HG02943 (cell line): ENCODE results near the gene RTN4.
"Not testable (repeated sequence)": the region's sequence is repeated elsewhere in the genome, so short reads cannot be mapped to it uniquely, and the experiment has no call there.

Experiments used
- ATAC-seq: cut with Tn5 transposase; IDR thresholded peaks from one replicate; pipeline ENCODE4 v1.9.1; 2021; ENCODE audit warnings: mild to moderate bottlenecking, low read depth, moderate library complexity; ENCODE audit not compliant: unreplicated experiment

Gene RTN4

DNA sequence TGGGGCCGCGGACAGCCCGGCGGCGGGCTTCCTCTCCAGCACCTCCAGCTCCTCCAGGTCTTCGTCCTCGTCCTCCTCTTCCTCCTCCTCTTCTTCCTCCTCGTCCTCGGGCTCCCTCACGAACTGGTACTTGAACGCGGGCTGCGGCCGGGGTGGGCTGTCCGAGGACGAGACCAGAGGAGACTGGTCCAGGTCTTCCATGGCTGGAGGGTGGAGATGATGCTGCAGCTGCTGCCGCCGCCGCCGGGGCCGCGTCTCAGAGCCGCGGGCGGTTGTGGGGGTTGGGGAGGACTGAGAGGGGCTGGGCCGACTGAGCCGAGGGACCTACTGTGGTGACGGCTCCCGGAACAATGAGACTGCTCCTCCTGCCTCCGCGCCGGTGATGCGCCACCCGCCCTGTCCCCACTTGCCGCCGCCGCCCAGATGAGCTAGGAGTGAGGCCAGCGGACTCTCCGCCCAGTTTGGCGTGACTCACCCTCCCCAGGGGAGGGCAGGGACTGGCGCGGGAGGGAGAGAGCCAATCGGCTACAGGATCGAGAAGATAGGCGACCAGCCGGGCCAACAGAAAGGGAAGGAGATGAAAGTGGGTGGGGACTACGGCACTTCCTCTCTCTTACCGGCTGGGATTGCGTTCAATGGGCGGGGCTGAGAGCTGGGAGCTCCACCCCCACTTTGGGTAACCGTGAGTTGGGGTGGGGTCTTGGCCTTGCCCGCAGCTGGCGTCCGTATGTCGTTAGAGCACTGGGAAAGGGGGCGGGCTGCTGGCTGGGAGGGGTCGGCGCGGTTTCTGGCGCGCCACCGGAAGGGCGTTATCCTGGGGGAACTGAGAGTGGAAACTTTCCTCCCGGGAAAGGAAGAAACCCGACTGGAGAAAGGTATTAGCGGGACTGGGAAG lies at the start of gene RTN4:
Gene RTN4 (minus strand): TSS at position 352 of the 895 bp plus-strand sequence. CDS start 151 bp downstream, at position 201.
- peak; percentile 86 for ATAC-seq

DNA sequence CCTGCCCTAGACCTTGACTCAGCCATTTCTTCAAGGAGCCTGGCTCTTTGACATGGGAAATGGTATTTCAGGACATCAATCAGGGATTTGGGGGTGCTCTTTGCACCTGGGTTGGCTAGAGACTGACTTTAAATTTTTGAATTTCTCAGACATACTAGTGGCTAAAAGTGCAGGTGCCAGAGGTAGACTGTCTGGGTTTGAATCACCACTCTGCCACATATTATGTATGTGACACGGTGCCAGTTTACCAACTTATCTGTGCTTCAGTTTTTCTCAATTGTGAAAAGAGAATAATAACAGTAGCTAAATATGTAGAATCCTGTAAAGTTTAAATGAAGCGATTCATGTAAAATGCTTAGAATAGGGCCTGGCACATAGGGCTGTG lies 49.2 kb upstream of the RTN4 start:
- ATAC-seq: no peak

GRCh38 chr2:55097461-55098410 lies 47.5 kb upstream of the RTN4 start:
- no peak for ATAC-seq

DNA sequence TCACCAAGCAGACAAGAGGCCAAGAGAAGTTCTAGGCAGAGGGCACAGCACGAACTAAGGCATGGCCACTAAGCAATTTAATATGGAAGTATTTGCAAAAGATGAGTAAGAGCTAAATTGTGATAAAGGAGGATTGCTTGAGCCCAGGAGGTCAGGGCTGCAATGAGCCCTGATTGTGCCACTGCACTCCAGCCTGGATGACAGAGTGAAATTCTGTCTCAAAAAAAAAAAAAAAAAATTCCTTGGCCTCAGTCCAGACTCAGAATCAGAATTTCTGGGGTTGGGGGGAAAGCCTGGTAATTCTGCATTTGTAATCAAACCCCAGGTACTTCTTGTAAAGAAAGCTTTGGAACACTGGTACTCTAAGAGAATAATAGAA lies 46.8 kb upstream of the RTN4 start:
- no peak for ATAC-seq

DNA sequence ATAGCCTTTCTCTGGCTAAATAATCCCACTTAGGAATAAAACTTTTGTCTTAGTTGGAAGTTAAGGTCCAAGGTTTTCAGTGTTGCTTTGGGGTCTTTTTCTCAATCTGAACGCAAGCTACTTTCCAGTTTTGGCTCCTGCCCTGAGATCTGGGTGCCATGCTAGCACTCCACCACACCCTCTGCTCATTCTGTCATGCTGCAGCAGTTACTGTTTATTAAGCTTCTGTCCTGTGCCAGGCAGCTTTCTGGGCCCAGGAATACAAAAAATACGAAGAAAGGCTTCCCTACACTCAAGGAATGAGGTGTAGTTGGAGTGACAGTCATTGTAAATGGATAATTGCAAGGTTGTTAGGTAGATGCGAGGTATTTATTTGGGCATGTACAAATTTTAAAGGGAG lies 46.3 kb upstream of the RTN4 start:
- ATAC-seq: no peak

DNA sequence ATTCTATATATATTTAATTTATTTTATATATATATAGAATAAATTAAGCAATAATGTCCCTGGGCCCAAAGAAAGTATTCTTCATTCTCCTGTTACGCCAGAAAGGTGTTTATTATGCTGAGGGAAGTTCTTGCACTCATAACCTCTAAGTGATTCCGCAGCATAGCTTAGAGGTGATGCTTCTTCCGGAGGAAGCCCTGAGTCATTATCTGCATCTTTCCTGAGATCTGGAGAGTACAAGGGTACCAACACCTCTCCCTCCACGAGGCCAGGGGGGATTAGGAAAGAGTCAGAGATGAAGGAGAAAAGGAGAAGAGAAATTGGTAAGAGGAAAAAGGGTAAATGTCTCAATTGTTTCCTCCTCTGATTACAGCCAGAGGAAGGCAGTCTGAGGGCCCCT lies 43.1 kb upstream of the RTN4 start:
- ATAC-seq: no peak

DNA sequence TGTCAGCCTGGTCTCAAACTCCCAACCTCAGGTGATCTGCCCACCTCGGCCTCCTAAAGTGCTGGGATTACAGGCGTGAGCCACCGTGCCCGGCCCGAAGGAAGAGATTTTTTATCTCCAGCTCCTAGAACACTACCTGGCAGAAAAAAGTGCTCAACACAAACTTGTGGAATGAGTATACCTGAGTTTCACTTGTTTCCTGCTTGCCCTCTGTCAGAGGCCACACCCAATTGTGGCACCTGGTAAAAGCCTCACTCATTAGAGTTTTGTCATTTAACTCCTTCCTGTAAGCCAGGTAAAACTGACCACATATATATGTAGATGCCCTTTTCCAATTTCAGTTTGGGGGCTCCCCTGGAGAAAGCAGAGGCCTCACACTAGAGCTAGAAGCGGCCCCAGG lies 42.2 kb upstream of the RTN4 start:
- ATAC-seq: no peak

DNA sequence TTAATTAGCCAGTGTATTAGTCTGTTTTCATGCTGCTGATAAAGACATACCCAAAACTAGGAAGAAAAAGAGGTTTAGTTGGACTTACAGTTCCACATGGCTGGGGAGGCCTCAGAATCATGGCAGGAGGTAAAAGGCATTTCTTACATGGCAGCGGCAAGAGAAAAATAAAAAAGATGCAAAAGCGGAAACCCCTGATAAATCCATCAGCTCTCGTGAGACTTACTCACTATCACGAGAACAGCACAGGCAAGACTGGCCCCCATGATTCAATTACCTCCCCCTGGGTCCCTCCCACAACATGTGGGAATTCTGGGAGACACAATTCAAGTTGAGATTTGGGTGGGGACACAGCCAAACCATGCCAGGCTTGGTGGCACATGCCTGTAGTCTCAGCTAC lies 41.4 kb upstream of the RTN4 start:
- ATAC-seq: not testable (repeated sequence)

GRCh38 chr2:55090702-55091101 lies 40.5 kb upstream of the RTN4 start:
- ATAC-seq: no peak

DNA sequence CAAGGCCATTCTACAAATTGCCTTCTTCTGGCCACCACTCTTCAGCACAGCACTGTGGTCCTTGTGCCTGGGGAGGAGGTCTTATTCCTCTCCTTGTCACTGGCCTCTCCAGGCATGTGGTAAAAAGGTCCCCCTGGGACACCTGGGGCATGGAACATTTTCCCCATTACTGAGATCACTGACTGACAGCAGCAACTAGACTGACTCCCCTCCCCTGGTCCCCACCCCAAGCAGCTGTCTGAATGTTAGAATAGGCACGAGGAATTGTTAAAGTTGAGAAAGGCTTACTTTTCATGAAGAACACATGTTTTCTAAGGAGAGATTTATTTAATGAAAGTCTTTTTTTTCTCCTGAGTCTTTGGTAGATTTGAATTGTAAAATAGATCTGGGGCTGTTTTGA lies 39.5 kb upstream of the RTN4 start:
- ATAC-seq: no peak

DNA sequence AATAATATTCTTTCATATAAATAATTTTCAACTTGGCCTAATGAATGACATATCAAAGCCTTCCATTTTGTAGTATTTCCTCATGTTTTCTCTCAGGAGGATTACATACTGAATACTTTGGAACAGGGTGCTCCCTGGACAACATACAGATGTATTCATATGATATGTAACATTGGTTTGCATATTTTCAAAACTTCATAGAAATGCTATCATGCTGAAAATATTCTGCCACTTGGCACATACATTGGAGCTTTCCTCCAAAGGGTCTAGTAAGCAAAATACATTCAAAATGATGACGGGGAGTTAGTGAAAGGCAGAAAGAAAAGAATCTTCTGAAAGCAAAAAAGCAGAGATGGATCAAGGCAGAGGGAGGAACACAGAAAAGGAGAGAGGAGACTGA lies 38.1 kb upstream of the RTN4 start:
- no peak for ATAC-seq

DNA sequence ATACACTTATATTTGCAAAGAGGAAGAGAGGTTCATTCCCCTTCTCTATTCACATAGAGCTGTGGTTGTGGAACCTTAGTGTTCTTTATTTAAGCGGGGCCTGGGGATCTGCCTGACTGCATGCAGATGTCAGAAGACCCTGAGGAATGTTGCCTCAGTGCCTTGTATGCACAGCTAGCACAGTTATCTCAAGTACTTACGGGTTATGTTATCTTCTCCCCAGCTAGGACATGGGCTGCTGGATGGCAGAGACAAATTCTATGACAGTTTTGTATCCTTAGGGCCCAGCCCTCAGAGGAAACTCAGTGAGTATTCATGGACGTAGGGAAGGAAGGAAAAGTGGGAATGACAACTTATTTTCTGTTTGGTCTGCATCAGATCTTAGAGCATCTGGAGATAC lies 37.7 kb upstream of the RTN4 start:
- no peak for ATAC-seq

DNA sequence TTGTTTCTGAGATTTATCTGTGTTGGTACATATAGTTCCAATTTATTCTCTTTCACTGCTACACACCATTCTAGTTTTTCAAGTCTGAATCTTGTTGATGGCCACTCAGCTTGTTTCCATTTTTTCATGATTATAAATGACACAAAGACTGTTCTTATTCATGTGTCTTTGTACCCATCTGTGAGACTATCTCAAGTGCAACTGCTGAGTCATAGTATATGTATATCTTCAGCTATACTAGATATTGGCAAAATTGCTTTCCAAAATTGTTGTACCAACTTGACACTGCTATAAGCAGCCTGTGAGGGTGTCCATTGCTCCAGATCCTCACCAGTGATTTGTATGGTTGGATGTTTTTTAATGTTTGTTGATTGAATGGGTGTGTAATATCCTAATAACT lies 37.2 kb upstream of the RTN4 start:
- ATAC-seq: no peak

- ATAC-seq: no peak
Measured at GRCh38 chr2:55085113-55086040, 35.1 kb upstream of the RTN4 start.

DNA sequence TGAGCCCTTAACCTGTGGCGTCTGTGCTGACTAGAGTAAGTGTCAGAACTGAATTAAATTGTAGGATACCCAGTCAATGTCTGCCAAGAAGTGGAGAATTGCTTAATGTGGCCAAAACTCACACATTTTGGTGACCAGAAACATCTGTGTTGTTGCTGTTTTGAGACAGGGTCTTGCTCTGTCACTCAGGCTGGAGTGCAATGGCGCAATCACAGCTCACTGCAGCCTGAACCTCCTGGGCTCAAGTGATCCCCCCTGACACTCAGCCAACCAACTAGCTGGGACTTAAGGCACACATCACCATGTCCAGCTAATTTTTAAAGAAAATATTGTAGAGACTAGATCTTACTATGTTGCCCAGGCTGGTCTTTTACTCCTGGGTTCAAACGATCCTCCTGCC lies 34.4 kb upstream of the RTN4 start:
- no peak for ATAC-seq

DNA sequence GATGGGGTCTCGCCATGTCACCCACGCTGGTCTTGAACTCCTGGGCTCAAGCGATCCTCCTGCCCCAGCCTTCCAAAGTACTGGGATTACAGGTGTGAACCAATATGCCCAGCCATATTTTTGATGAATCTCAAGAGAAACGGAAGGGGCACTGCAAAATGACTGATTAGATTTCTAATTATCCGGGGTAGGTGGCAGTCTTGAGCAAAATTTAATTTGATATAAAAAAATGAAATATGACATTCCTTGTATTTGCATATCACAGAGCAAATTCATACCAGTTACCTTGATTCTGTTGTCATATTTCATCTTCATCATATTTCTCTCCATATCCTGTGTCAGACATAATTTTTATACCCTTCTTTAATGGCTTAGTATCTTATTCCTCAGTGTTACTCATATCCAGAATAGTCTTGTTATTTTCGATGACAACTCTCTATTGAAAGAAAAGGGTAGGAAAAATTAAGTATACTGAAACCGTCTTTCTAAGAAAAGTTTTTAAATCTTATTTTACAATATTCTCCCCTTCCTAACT lies 30.0 kb upstream of the RTN4 start:
- no peak for ATAC-seq

DNA sequence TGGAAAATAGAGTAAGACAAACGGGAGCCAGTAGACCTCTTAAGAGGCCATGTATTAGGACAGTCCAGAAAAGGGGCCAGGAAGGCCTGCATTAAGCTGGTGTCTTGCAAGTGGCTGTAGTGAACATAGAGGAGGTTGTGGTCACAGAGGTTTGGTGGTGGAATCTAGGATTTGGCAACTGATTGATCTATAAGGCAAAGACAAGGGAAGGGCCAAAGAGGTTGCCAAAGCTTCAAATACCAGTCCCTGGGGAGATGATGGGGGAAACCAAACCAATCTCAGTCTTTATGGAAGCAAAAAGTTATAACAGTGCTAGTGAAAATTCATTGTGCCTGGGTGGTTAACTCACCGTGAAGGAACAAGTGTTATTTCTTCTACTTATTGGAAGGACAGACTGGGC lies 28.7 kb upstream of the RTN4 start:
- ATAC-seq: no peak

GRCh38 chr2:55076721-55077120 lies 26.5 kb upstream of the RTN4 start:
- ATAC-seq: no peak

DNA sequence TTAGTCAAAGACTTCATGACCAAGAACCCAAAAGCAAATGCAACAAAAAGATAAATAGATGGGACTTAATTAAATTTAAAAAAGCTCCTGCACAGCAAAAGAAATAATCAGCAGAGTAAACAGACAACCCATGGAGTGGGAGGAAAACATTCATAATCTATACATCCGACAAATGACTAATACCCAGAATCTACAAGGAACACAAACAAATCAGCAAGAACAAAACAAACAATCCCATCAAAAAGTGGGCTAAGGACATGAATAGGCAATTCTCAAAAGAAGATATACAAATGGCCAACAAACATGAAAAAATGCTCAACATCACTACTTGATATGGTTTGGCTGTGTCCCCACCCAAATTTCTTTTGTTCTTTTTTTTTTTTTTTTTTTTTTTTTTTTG lies 25.8 kb upstream of the RTN4 start:
- not testable (repeated sequence) for ATAC-seq
